Measurements from ENCODE around the gene ENPP4.
A peak's percentile ranks its signal among the peaks of the same experiment; 100 is the strongest.
"Not testable (repeated sequence)": the region's sequence is repeated elsewhere in the genome, so short reads cannot be mapped to it uniquely, and the experiment has no call there.

The ENPP4 gene

GRCh38 chr6:46130666-46131065 is 877 bp downstream of the ENPP4 start:
- no peak for DNase-seq (ENCODE audit: low spot score)

DNA sequence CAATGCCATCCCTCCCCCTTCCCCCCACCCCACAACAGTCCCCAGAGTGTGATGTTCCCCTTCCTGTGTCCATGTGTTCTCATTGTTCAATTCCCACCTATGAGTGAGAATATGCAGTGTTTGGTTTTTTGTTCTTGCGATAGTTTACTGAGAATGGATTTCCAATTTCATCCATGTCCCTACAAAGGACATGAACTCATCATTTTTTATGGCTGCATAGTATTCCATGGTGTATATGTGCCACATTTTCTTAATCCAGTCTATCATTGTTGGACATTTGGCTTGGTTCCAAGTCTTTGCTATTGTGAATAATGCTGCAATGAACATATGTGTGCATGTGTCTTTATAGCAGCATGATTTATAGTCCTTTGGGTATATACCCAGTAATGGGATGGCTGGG is 1.5 kb downstream of the ENPP4 start:
- not testable (repeated sequence) for DNase-seq (ENCODE audit: low spot score)

DNA sequence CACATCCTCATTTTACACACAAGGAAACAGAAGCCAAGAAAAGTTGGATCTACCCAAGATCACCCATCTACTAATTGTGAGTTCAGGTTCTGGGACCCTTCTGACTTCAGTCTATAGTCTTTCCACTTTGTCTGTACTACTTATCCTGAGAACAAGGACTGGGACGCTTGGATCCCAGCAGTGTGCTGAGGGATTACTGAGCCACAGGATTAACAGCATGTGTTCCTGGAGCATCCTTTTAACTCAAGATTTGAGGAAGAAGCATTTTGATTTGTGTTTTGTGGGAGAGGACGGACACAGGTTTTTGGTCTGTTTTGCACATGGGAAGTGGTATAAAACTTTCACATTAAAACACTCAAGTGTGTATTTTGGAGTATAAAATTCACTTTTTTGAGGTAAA is 4.4 kb downstream of the ENPP4 start:
- no peak for DNase-seq (ENCODE audit: low spot score)

DNA sequence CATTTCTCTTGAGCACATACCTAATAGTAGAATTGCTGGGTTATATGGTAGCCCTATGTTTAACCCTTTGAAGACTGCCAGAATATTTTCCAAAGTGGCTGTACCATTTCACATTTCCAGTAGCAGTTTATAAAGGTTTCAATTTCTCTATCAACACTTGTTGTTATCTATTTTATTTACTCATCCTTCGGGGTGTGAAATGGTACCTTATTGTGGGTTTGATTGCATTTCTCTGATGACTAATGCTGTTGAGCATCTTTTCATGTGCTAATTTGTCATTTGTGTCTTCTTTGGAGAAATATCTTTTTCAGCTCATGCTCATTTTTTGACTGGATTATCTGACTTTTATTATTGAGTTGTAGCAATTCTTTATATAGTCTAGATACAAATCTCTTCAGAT is 5.4 kb downstream of the ENPP4 start:
- no peak for DNase-seq (ENCODE audit: low spot score)

- DNase-seq (ENCODE audit: low spot score) = no peak
Observed at GRCh38 chr6:46136831-46137230, 7.0 kb downstream of the ENPP4 start.

DNA sequence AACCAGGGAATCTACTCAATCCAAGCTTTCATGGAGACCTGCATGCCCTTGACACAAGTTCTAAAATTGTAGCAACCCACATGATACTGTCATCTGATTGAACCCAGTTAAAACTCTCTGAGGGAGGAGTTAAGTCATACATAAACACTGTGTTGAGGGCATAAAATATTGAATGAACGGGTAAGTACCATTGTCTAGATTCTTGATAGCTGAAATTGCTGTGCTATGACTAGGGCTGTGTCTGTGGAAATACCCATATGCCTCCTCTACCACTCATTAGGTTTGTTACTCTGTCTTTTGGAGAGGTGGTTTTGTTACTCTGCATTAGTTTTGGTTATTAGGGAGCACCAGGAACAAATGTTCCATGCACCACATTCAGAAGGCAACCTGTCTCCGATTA is 7.6 kb downstream of the ENPP4 start:
- DNase-seq (ENCODE audit: low spot score) = no peak

DNA sequence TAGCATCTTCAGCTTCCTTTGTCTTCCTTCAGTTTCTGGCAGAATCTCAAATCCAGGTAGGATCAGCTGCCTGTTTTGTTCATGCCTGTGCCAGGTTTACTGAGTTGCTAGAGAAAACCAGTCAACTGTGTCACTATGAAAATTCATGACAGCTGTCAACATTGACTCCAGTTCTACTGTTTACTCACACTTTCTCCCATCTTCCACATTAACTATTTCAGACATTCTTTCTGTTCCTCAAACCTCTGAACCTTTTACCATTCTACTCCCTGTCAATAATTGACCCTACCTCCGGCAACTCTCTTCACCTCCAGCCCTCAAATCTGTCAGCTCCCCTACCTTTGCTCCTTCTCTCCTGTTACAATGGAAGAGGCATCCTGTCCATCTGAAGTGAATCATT is 8.5 kb downstream of the ENPP4 start:
- DNase-seq (ENCODE audit: low spot score) = no peak

- DNase-seq (ENCODE audit: low spot score) = no peak
Observed at GRCh38 chr6:46144270-46144669, 14.5 kb downstream of the ENPP4 start.

GRCh38 chr6:46149066-46149465 is 19.3 kb downstream of the ENPP4 start:
- DNase-seq (ENCODE audit: low spot score) = not testable (repeated sequence)

DNA sequence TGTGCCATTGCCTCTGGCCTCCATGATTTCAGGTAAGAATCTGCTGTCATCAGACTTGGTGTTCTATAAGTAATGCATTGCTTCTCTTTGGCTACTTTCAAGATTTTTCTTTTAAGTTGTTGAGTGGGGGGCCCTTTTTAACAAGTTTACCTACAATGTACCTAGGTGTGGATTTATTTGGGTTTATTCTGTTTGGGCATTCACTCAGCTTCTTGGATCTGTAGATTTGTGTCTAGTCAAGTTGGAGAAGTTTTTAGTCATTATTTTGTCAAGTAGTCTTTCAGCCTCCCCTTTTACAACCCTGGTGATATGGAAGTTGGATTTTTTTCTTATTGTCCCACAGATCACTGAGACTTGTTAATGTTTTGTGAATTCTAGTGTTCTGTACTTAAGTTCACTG is 26.9 kb downstream of the ENPP4 start:
- no peak for DNase-seq (ENCODE audit: low spot score)

DNA sequence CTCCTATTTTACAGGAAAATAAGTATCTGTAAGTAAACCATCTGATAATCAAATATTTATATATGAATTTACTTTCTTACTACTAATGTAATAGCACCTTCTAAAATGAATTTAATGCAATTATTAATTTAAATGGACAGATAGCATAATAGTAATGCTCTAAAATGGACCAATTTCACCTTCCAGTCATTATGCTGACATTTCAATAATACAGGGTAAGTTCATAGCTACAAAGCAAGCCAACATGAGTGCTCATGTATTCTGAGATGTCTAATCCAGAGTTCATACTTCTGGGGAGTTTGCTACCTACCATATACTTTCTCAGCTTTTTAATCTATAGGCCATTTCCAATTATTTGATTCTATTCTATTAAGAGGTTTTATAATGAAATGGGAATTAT is 29.4 kb downstream of the ENPP4 start:
- DNase-seq (ENCODE audit: low spot score) = no peak

GRCh38 chr6:46160102-46160501 is 30.3 kb downstream of the ENPP4 start:
- DNase-seq (ENCODE audit: low spot score) = no peak

- peak; percentile 65 for DNase-seq (ENCODE audit: low spot score)
Observed at GRCh38 chr6:46170357-46171289, 40.8 kb downstream of the ENPP4 start, which contains the start of gene ENPP5. Gene ENPP5 (minus strand): TSS chr6:46170980. CDS start chr6:46168262, 2,718 bp downstream.

GRCh38 chr6:46172176-46172575 is 42.4 kb downstream of the ENPP4 start:
- DNase-seq (ENCODE audit: low spot score) = no peak

GRCh38 chr6:46174904-46175303 is 45.1 kb downstream of the ENPP4 start:
- no peak for DNase-seq (ENCODE audit: low spot score)

- no peak for DNase-seq (ENCODE audit: low spot score)
Observed at GRCh38 chr6:46175446-46175845, 45.7 kb downstream of the ENPP4 start.

GRCh38 chr6:46175976-46176375 is 46.2 kb downstream of the ENPP4 start:
- no peak for DNase-seq (ENCODE audit: low spot score)

DNA sequence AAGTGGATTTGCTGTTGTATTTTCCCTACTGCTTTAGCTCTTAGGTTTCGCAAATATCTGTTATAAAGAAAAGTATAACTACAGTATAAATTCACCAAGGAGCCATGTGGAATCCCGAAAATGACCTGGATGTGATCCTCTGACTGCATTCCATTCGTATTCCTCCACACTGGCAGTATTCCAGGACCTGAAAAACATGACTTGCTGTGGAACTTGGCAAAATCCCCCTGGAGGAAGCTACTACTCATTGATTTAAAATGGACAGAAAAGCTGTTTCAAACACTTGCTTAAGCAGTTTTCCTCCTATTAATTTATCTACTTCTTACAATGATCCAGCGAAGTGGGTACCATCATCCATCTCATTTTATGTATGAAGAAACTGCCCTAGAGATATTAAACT is 54.3 kb downstream of the ENPP4 start:
- peak; percentile 71 for DNase-seq (ENCODE audit: low spot score)

- DNase-seq (ENCODE audit: low spot score) = no peak
Observed at GRCh38 chr6:46186583-46186982, 56.8 kb downstream of the ENPP4 start.

GRCh38 chr6:46189726-46190125 is 59.9 kb downstream of the ENPP4 start:
- DNase-seq (ENCODE audit: low spot score) = no peak

- DNase-seq (ENCODE audit: low spot score) = no peak
Observed at GRCh38 chr6:46190889-46191288, 61.1 kb downstream of the ENPP4 start.

DNA sequence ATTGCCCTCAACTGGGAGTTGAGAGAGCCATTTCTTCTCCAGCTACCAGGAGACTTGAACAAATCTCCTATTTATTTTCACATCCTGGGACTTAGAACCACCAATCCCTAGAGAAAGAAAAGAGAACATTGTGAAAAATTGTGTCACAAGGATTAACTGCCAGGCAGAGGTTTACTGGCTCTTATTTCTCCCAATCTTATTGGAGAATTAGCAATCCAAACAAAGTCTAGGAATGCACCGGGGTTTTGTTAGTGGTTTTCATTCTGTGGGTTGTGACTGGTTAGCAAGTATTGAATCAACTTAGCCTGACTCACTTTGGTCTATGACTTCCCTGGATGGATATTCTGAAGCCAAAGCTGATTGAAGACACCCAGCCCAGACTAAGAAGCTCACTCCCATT is 62.2 kb downstream of the ENPP4 start:
- peak; percentile 86 for DNase-seq (ENCODE audit: low spot score)

Data from GM03348 (cell line).